Muscle layer of duodenum (tissue), 2 donors: ENCODE data around the gene FCRL5.

Experiments used
- H3K27ac ChIP-seq: one replicate; pipeline ENCODE4 v1.7.0; 2013; ENCODE audit warnings: mild to moderate bottlenecking, low read length
- H3K27me3 ChIP-seq: one replicate; pipeline ENCODE4 v1.7.0; 2013; ENCODE audit warnings: low read depth, mild to moderate bottlenecking, control low read depth, low read length
- H3K36me3 ChIP-seq, 2 donors: one replicate each; pipeline ENCODE4 v1.7.0; 2013; ENCODE audit warnings: low read length in 2 of 2, control low read depth in 1 of 2, mild to moderate bottlenecking in 1 of 2; ENCODE audit not compliant: insufficient read depth in 2 of 2, control insufficient read depth in 1 of 2
- H3K4me1 ChIP-seq, 2 donors: one replicate each; pipeline ENCODE4 v1.7.0; 2013; ENCODE audit warnings: low read length in 2 of 2, mild to moderate bottlenecking in 2 of 2, control low read depth in 1 of 2, moderate library complexity in 1 of 2; ENCODE audit not compliant: insufficient read depth in 2 of 2, control insufficient read depth in 1 of 2
- H3K4me3 ChIP-seq, 2 donors: one replicate each; pipeline ENCODE4 v1.7.0; 2013; ENCODE audit warnings: low read length in 2 of 2, low read depth in 1 of 2, mild to moderate bottlenecking in 1 of 2
- H3K9me3 ChIP-seq, 2 donors: one replicate each; pipeline ENCODE4 v1.7.0; 2013; ENCODE audit warnings: low read length in 2 of 2, control low read depth in 1 of 2, mild to moderate bottlenecking in 1 of 2; ENCODE audit not compliant: control insufficient read depth in 1 of 2
- donor health status: healthy.

The FCRL5 gene

DNA sequence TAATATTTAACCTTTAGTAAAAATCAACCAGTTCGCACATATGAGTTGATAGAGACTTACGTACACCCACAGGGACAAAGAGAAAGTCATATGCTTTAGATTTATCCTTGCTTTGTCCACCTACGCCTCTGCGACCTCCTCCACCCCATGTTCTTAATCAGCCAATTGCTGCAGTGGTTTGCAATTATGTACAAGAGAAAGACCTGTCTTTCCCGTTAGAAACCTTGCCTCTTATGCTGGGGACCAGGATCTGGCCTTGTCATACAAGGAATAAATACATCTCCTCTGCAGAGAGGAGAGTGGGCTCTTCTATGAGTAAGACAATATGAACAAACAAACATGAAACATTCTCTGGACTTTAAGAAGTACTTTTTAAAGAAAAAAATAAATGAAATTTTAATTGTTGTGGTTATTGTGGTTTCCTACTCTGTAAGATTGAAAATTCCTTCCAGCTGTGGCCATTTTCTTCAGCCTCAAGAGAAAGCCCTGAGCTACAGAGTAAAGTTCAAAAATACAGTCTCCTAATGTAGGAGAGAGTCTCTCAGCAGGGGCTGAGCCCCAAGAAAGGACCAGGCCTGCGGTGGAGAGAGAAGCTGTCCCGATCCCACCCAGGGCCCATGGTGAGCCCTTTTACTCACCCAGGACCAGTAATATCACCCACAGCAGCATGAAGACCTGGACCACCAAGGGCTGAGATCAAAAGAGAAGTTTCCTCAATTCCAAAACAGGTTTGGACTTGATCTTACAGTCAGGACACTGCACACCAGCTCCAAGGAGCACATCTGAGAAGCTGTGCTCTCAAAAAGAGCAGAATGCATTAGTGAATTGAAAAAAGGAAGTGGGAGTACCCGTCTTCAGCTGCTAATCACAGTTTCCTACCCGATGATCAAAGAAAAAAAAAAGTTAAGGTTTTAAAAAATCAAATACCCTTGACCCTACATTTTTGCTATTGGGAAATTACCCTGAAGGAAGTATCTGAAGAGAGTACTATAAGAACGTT lies at the start of gene FCRL5:
Gene FCRL5, minus strand, starts transcription at position 822 of the 1,000 bp plus-strand sequence. Its CDS starts 153 bp downstream, at position 669.
- no peaks in the 10 kb centered on the region for H3K36me3 ChIP-seq
- no peaks in the 10 kb centered on the region for H3K9me3 ChIP-seq
- no peak within 1 kb of the TSS for H3K27ac ChIP-seq
- no peak within 1 kb of the TSS for H3K4me3 ChIP-seq
- H3K4me1 ChIP-seq: no peaks in the 10 kb centered on the region
- no peaks in the 10 kb centered on the region for H3K27me3 ChIP-seq

DNA sequence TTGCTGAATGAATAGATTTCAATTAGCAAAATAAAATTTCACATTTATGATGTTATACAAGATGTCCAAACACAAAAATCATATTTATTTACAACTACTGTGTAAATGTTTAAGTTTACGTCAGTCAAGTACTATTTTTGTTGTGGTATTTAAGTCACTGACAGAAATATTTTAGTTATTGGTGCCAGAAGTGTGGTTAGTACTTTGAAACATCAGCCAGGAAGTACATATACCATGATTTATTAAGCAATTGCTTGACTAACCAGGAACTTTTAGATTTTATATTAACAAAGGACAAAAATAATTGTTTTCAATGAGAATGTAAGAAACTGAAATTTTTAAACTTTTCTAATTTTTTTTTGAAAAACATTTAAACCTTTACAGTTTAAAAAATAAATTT lies 47.9 kb upstream of the FCRL5 start:
- no peak overlapping the region for H3K4me3 ChIP-seq
- H3K27me3 ChIP-seq: no peaks in the 10 kb centered on the region
- H3K4me1 ChIP-seq: no peaks in the 10 kb centered on the region
- H3K36me3 ChIP-seq: no peaks in the 10 kb centered on the region
- H3K9me3 ChIP-seq: no peaks in the 10 kb centered on the region
- no peak overlapping the region for H3K27ac ChIP-seq

GRCh38 chr1:157597959-157598667 lies 45.8 kb upstream of the FCRL5 start, which contains the start of gene FCRL4:
Gene FCRL4, minus strand, starts transcription at chr1:157598085. Its CDS starts 141 bp downstream, at chr1:157597944.
- no peaks in the 10 kb centered on the region for H3K4me1 ChIP-seq
- no peak within 1 kb of the TSS for H3K27ac ChIP-seq
- H3K4me3 ChIP-seq: no peak within 1 kb of the TSS
- no peaks in the 10 kb centered on the region for H3K27me3 ChIP-seq
- H3K9me3 ChIP-seq: no peaks in the 10 kb centered on the region
- H3K36me3 ChIP-seq: no peaks in the 10 kb centered on the region

GRCh38 chr1:157596384-157596783 lies 44.1 kb upstream of the FCRL5 start:
- Histone ChIP-seq H3K9me3 (no peaks in the 10 kb centered on the region), H3K27me3 (no peaks in the 10 kb centered on the region), H3K36me3 (no peaks in the 10 kb centered on the region), H3K4me1 (no peaks in the 10 kb centered on the region), H3K27ac (no peak overlapping the region), H3K4me3 (no peak overlapping the region)

DNA sequence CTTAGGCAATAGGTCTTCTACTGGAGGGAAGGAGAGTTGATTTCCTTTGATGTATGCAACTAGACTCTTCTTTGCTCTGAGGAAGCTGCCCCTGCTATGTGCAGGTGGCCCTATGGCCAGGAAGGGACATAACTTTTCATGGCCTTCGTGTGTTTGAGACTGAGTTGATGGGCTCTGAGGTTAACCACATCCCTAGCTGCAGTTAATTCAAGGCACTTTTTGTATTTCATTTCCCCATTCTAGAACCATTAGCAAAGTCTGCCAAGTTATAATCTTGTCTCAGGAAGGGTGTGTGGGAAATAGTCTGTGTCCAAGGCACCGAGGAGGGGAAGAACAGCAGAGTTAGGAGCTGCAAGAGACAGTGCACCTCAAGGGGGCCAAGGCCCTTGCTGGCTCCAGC lies 43.0 kb upstream of the FCRL5 start:
- no peak overlapping the region for H3K27ac ChIP-seq
- no peak overlapping the region for H3K4me3 ChIP-seq
- no peaks in the 10 kb centered on the region for H3K4me1 ChIP-seq
- H3K27me3 ChIP-seq: no peaks in the 10 kb centered on the region
- H3K36me3 ChIP-seq: no peaks in the 10 kb centered on the region
- H3K9me3 ChIP-seq: no peaks in the 10 kb centered on the region

GRCh38 chr1:157585984-157586383 lies 33.7 kb upstream of the FCRL5 start:
- H3K4me1 ChIP-seq: no peaks in the 10 kb centered on the region
- H3K27ac ChIP-seq: no peak overlapping the region
- no peaks in the 10 kb centered on the region for H3K27me3 ChIP-seq
- no peaks in the 10 kb centered on the region for H3K36me3 ChIP-seq
- no peak overlapping the region for H3K4me3 ChIP-seq
- H3K9me3 ChIP-seq: peaks cover 8 to 12% of the 10 kb centered on the region in 2 donors

DNA sequence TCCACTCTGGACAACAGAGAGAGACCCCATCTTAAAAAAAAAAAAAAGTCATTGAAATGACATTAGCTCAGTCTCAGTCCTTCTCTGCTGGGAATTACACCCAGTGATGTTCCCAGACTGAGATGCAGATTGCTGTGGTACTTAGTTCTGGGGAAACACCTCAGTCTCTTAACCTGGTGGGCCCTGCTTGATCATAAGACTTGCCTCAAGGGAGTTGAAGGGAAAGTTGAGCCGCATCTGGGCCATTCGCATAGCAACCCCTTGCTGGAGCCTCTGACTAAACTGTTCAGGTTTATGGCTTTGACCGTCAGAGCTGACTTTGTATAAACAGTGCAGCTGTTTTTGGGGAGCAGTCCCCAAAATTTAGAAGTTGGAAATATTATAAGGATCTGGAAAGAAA lies 32.2 kb upstream of the FCRL5 start:
- H3K9me3 ChIP-seq: peaks cover 8 to 12% of the 10 kb centered on the region in 2 donors
- no peaks in the 10 kb centered on the region for H3K4me1 ChIP-seq
- no peaks in the 10 kb centered on the region for H3K36me3 ChIP-seq
- no peak overlapping the region for H3K27ac ChIP-seq
- H3K4me3 ChIP-seq: no peak overlapping the region
- no peaks in the 10 kb centered on the region for H3K27me3 ChIP-seq

- H3K4me3 ChIP-seq: no peak overlapping the region
- H3K36me3 ChIP-seq: no peaks in the 10 kb centered on the region
- H3K27me3 ChIP-seq: no peaks in the 10 kb centered on the region
- H3K9me3 ChIP-seq: peaks cover 8 to 12% of the 10 kb centered on the region in 2 donors
- no peak overlapping the region for H3K27ac ChIP-seq
- H3K4me1 ChIP-seq: no peaks in the 10 kb centered on the region
Observed at GRCh38 chr1:157580828-157581210, 28.5 kb upstream of the FCRL5 start.

GRCh38 chr1:157580179-157580827 lies 28.0 kb upstream of the FCRL5 start:
- Histone ChIP-seq H3K27me3 (no peaks in the 10 kb centered on the region), H3K27ac (no peak overlapping the region), H3K4me3 (no peak overlapping the region)

DNA sequence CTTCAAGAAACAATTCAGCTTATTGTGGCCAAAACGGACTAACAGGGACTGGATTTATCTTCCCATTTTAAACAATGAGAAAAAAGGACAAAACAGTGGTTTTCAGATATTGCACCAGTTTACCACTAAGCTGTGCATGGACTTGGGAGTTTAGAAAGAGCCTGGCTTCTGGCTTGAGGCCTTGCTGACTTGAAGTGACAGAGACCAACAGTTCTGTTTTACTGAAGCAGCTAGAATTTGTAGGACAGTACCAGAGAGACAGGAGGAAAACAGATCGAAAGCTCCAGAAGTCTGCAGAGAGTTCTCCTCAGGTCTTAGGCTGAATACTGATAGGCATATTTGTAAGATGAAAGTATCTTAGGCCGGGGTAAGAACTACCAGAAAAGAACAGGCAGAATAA lies 25.1 kb upstream of the FCRL5 start:
- Histone ChIP-seq H3K4me1 (no peaks in the 10 kb centered on the region), H3K4me3 (no peak overlapping the region), H3K27me3 (no peaks in the 10 kb centered on the region), H3K9me3 (no peaks in the 10 kb centered on the region), H3K27ac (no peak overlapping the region), H3K36me3 (no peaks in the 10 kb centered on the region)

More at GRCh38 chr1:157580179-157580827, 28.0 kb upstream of the FCRL5 start:
- Histone ChIP-seq H3K4me1 (no peaks in the 10 kb centered on the region), H3K9me3 (peaks cover 8 to 12% of the 10 kb centered on the region in 2 donors), H3K36me3 (no peaks in the 10 kb centered on the region)

DNA sequence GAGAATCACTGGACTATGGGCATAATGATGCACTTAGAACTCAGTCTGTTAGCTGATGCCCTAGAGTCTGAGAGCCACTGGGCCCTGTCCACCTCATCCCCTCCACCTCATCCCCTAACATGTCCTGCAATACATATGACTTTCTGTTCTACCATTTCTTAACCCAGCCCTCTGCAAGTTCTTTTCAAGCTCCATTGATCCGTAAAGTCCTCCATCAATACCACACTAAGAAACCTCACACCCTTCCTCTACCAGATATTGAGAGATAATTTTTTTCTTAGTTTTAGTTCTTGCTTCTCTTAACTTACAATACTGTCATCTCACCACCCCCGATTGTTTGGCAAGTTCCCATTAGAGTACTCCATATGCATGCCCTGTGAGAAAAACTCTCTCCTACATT lies 23.4 kb upstream of the FCRL5 start:
- H3K9me3 ChIP-seq: no peaks in the 10 kb centered on the region
- H3K4me3 ChIP-seq: no peak overlapping the region
- H3K27ac ChIP-seq: no peak overlapping the region
- H3K36me3 ChIP-seq: no peaks in the 10 kb centered on the region
- H3K4me1 ChIP-seq: no peaks in the 10 kb centered on the region
- no peaks in the 10 kb centered on the region for H3K27me3 ChIP-seq
